Neural cell (in vitro differentiated cells): ENCODE measurements around the gene SNRPA. TPM values are rescaled to one million over a fixed set of nuclear protein-coding genes. Genes with fewer than 3 reads are reported as not detected.
"Not testable (repeated sequence)": the region's sequence is repeated elsewhere in the genome, so short reads cannot be mapped to it uniquely, and the experiment has no call there.

Experiments
- H2AFZ ChIP-seq: fragments of 200-600, 300-800 bp; sonication (generic), shearing (Covaris generic); 2 replicates; pipeline ENCODE4 v1.6.0; 2014; ENCODE audit warnings: low read depth, mild to moderate bottlenecking, antibody characterized with exemption, low read length, moderate library complexity
- H3F3A ChIP-seq: fragments of 200-600 bp; shearing (Covaris generic); 2 replicates; pipeline ENCODE4 v1.6.1; 2016; ENCODE audit warnings: mild to moderate bottlenecking, moderate library complexity, mixed read lengths, antibody characterized with exemption, low read length; ENCODE audit not compliant: insufficient read depth, poor library complexity, severe bottlenecking
- H3K27ac ChIP-seq: fragments of 200-600, 300-800 bp; sonication (generic), shearing (Covaris generic); 2 replicates; pipeline ENCODE4 v1.5.1; 2014; ENCODE audit warnings: mild to moderate bottlenecking, low read length, moderate library complexity
- H3K27me3 ChIP-seq: fragments of 300-800, 200-600 bp; sonication (generic), shearing (Covaris generic); 2 replicates; pipeline ENCODE4 v1.6.0; 2014; ENCODE audit warnings: mild to moderate bottlenecking, low read depth, low read length, moderate library complexity; ENCODE audit not compliant: insufficient read depth
- H3K36me3 ChIP-seq: fragments of 300-800, 200-600 bp; sonication (generic), shearing (Covaris generic); 2 replicates; pipeline ENCODE4 v1.5.1; 2014; ENCODE audit warnings: mild to moderate bottlenecking, antibody characterized with exemption, low read length, moderate library complexity; ENCODE audit not compliant: insufficient read depth
- H3K4me2 ChIP-seq: fragments of 300-800, 200-600 bp; sonication (generic), shearing (Covaris generic); 2 replicates; pipeline ENCODE4 v1.6.0; 2014; ENCODE audit warnings: mild to moderate bottlenecking, low read length
- H3K4me3 ChIP-seq: fragments of 300-800, 200-600 bp; sonication (generic), shearing (Covaris generic); 2 replicates; pipeline ENCODE4 v1.5.1; 2014; ENCODE audit warnings: mild to moderate bottlenecking, low read length, moderate library complexity
- H3K79me2 ChIP-seq: fragments of 200-600 bp; shearing (Covaris generic); replicated peaks from 2 replicates; pipeline ENCODE4 v1.6.0; 2014; ENCODE audit warnings: mild to moderate bottlenecking, low read length, moderate library complexity; ENCODE audit not compliant: insufficient read depth
- H3K9ac ChIP-seq: fragments of 300-800, 200-600 bp; sonication (generic), shearing (Covaris generic); 2 replicates; pipeline ENCODE4 v1.6.1; 2016; ENCODE audit warnings: mild to moderate bottlenecking, low read length, mixed read lengths
- H3K9me2 ChIP-seq: fragments of 200-600 bp; shearing (Covaris generic); 2 replicates; pipeline ENCODE4 v1.6.1; 2016; ENCODE audit warnings: mild to moderate bottlenecking, low read length, mixed read lengths; ENCODE audit not compliant: insufficient read depth
- H3K9me3 ChIP-seq: fragments of 200-600, 300-800 bp; sonication (generic), shearing (Covaris generic); 2 replicates; pipeline ENCODE4 v1.6.1; 2016; ENCODE audit warnings: mild to moderate bottlenecking, mixed run types, low read length, moderate library complexity, mixed read lengths
- H4K20me1 ChIP-seq: fragments of 200-600 bp; shearing (Covaris generic); 2 replicates; pipeline ENCODE4 v1.6.1; 2016; ENCODE audit warnings: mild to moderate bottlenecking, mixed run types; ENCODE audit not compliant: insufficient read depth
- CTCF ChIP-seq: fragments of 450-650 bp; IDR thresholded peaks from 2 replicates; pipeline ENCODE4 v1.5.1; 2014; ENCODE audit warnings: antibody characterized with exemption, mild to moderate bottlenecking, moderate library complexity; ENCODE audit not compliant: poor library complexity, severe bottlenecking
- EP300 ChIP-seq: fragments of 450-650 bp; conservative IDR thresholded peaks from 2 replicates; pipeline ENCODE4 v1.6.1; 2014; ENCODE audit warnings: antibody characterized with exemption, mild to moderate bottlenecking, moderate library complexity; ENCODE audit not compliant: poor library complexity, severe bottlenecking
- EZH2 ChIP-seq: fragments of 200-600, 300-800 bp; shearing (Covaris generic), sonication (generic); IDR thresholded peaks from 2 replicates; pipeline ENCODE4 v1.6.1; 2014; ENCODE audit warnings: antibody characterized with exemption, low read length, borderline replicate concordance, mild to moderate bottlenecking; ENCODE audit not compliant: insufficient read depth, poor library complexity, severe bottlenecking
- MXI1 ChIP-seq: fragments of 450-650 bp; conservative IDR thresholded peaks from 2 replicates; pipeline ENCODE4 v1.6.1; 2014; ENCODE audit warnings: antibody characterized with exemption, mild to moderate bottlenecking; ENCODE audit not compliant: poor library complexity, severe bottlenecking
- POLR2AphosphoS5 ChIP-seq: IDR thresholded peaks from 2 replicates; pipeline ENCODE4 v1.6.1; 2012
- RAD21 ChIP-seq: fragments of 450-650 bp; conservative IDR thresholded peaks from 2 replicates; pipeline ENCODE4 v1.6.1; 2014; ENCODE audit warnings: antibody characterized with exemption, mild to moderate bottlenecking, moderate library complexity
- REST ChIP-seq: IDR thresholded peaks from 2 replicates; pipeline ENCODE4 v1.6.1; 2012; ENCODE audit warnings: borderline replicate concordance
- SMC3 ChIP-seq: fragments of 450-650 bp; conservative IDR thresholded peaks from 2 replicates; pipeline ENCODE4 v1.6.1; 2014; ENCODE audit warnings: antibody characterized with exemption, mild to moderate bottlenecking, moderate library complexity; ENCODE audit not compliant: poor library complexity
- TAF1 ChIP-seq: IDR thresholded peaks from 2 replicates; pipeline ENCODE4 v1.6.1; 2012; ENCODE audit warnings: low read depth
- polyA plus RNA-seq: library from polyadenylated mRNA; depleted of rRNA; stranded (reverse); fragments of >200 nt; gene quantifications from 2 replicates; pipeline ENCODE4 v1.2.3, GENCODE V29; 2014

The SNRPA gene
- polyA plus RNA-seq, 1 donor from 2014 or later = 29.9 TPM

GRCh38 chr19:40763526-40763925 lies 12.5 kb downstream of the SNRPA start:
- no peak overlapping the region for H3K9ac ChIP-seq
- H3K36me3 ChIP-seq = no peaks in the 10 kb centered on the region
- no peaks in the 10 kb centered on the region for H4K20me1 ChIP-seq
- TF ChIP-seq CTCF = no peak
- TF ChIP-seq EZH2 = no peak
- TF ChIP-seq REST = no peak
- no peak for TF ChIP-seq MXI1
- no peak for TF ChIP-seq SMC3
- no peak for TF ChIP-seq RAD21
- TF ChIP-seq EP300 = no peak
- no peak for TF ChIP-seq POLR2AphosphoS5
- no peak for TF ChIP-seq TAF1
- H2AFZ ChIP-seq = no peak overlapping the region
- H3K4me2 ChIP-seq = no peak overlapping the region
- H3K27me3 ChIP-seq = no peaks in the 10 kb centered on the region
- H3K27ac ChIP-seq = no peak overlapping the region
- no peaks in the 10 kb centered on the region for H3K79me2 ChIP-seq
- no peak overlapping the region for H3K4me3 ChIP-seq
- H3F3A ChIP-seq = no peaks in the 10 kb centered on the region
- H3K9me3 ChIP-seq = no peaks in the 10 kb centered on the region
- H3K9me2 ChIP-seq = no peaks in the 10 kb centered on the region

- no peak overlapping the region for H3K4me2 ChIP-seq
- no peak overlapping the region for H3K27ac ChIP-seq
- no peak overlapping the region for H2AFZ ChIP-seq
- H3K9me2 ChIP-seq = no peaks in the 10 kb centered on the region
- H4K20me1 ChIP-seq = no peaks in the 10 kb centered on the region
- H3K36me3 ChIP-seq = no peaks in the 10 kb centered on the region
- H3K9ac ChIP-seq = no peak overlapping the region
- no peaks in the 10 kb centered on the region for H3F3A ChIP-seq
- no peaks in the 10 kb centered on the region for H3K27me3 ChIP-seq
- TF ChIP-seq SMC3 (no peak), POLR2AphosphoS5 (no peak), TAF1 (no peak), MXI1 (no peak), EP300 (no peak), REST (no peak), CTCF (no peak), RAD21 (no peak), EZH2 (no peak)
- no peaks in the 10 kb centered on the region for H3K79me2 ChIP-seq
- no peaks in the 10 kb centered on the region for H3K9me3 ChIP-seq
- no peak overlapping the region for H3K4me3 ChIP-seq
Observed at GRCh38 chr19:40763963-40764362, 13.0 kb downstream of the SNRPA start.

GRCh38 chr19:40766385-40766784 lies 15.4 kb downstream of the SNRPA start:
- H3K27ac ChIP-seq = not testable (repeated sequence)

More at GRCh38 chr19:40766385-40766784, 15.4 kb downstream of the SNRPA start:
- not testable (repeated sequence) for H2AFZ ChIP-seq, H3K9me2 ChIP-seq, H3K36me3 ChIP-seq, H3K27me3 ChIP-seq, H3K4me2 ChIP-seq, H3K4me3 ChIP-seq, H3K9me3 ChIP-seq, H3K9ac ChIP-seq, H3K79me2 ChIP-seq, H4K20me1 ChIP-seq, H3F3A ChIP-seq
